ENCODE measurements around the gene RFX8. TPM values are rescaled to one million over a fixed set of nuclear protein-coding genes. Genes with fewer than 3 reads are reported as not detected.

RFX8 gene
- total and polyA plus RNA-seq, 2 donors, result 1.0 to 1.5 TPM

DNA sequence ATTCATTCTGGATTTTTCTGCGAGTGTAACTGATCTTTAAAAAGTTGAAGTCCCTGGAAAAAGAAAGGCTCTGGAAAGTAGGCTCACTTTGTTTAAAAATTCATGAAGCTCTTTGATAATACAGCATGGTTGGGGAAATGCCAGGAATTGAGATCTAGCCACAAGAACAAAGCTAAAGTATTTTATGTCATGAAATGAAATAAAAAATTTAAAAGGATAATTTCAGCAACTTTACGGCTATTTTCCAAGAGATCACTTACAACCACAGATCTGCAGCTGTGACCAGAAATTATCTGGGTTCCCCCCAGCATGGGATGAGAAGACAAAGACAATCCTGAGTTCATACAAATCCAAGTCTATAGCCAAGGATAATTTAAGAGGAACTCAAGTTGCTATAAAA lies 25.3 kb upstream of the RFX8 start:
- no peak for DNase-seq (ENCODE audit: low read depth in 6 of 9, low spot score in 9 of 9)
- Histone ChIP-seq H3K27ac (ENCODE audit: low read depth in 1 of 2, low read length in 1 of 2) (no peak overlapping the region), H3K36me3 (ENCODE audit: control insufficient read depth in 2 of 2, insufficient read depth in 2 of 2, low read length in 1 of 2) (no peaks in the 10 kb centered on the region), H3K4me1 (ENCODE audit: control insufficient read depth in 2 of 2, insufficient read depth in 2 of 2, low read length in 2 of 2) (peaks cover 6 to 13% of the 10 kb centered on the region in 2 donors), H3K9me3 (ENCODE audit: control insufficient read depth in 2 of 2, insufficient read depth in 1 of 2, low read length in 1 of 2) (no peaks in the 10 kb centered on the region), H3K27me3 (ENCODE audit: control insufficient read depth in 2 of 2, insufficient read depth in 1 of 2, low read length in 1 of 2) (no peaks in the 10 kb centered on the region), H3K4me3 (ENCODE audit: low read length in 2 of 2) (no peak overlapping the region)
- WGBS, result 81% methylated on average over 2 of the region's 2 CpGs

DNA sequence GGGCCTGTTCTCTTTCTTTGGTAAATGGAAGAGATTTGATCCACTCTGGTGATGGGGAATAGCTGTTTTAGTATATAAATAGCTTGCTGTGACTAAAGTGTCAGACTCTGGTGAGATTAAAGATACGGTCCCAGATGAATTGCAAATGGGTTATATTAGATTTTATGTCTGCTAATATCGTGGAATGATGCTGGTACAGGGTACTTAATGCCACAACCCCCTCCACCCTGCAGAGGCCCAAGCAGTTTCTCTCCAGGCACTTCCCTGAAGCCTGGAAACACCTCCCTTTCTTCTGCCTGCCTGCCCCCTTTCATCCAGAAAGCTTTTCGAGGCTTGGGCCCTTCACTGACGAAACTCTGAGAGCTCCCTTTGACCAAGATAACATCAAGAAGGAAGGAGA lies 21.4 kb upstream of the RFX8 start:
- H3K27me3 ChIP-seq (ENCODE audit: control insufficient read depth in 2 of 2, insufficient read depth in 1 of 2, low read length in 1 of 2), result no peaks in the 10 kb centered on the region
- no peak overlapping the region for H3K4me3 ChIP-seq (ENCODE audit: low read length in 2 of 2)
- H3K9me3 ChIP-seq (ENCODE audit: control insufficient read depth in 2 of 2, insufficient read depth in 1 of 2, low read length in 1 of 2), result no peaks in the 10 kb centered on the region
- no peak overlapping the region for H3K27ac ChIP-seq (ENCODE audit: low read depth in 1 of 2, low read length in 1 of 2)
- peaks cover 0 to 3% of the 10 kb centered on the region in 2 donors for H3K4me1 ChIP-seq (ENCODE audit: control insufficient read depth in 2 of 2, insufficient read depth in 2 of 2, low read length in 2 of 2)
- H3K36me3 ChIP-seq (ENCODE audit: control insufficient read depth in 2 of 2, insufficient read depth in 2 of 2, low read length in 1 of 2), result no peaks in the 10 kb centered on the region
- DNase-seq (ENCODE audit: low read depth in 6 of 9, low spot score in 9 of 9), result no peak
- 83% methylated on average over 4 of the region's 4 CpGs for WGBS

- WGBS, result 97% methylated on average over 6 of the region's 6 CpGs
Observed at GRCh38 chr2:101492936-101493473, 18.1 kb upstream of the RFX8 start.

DNA sequence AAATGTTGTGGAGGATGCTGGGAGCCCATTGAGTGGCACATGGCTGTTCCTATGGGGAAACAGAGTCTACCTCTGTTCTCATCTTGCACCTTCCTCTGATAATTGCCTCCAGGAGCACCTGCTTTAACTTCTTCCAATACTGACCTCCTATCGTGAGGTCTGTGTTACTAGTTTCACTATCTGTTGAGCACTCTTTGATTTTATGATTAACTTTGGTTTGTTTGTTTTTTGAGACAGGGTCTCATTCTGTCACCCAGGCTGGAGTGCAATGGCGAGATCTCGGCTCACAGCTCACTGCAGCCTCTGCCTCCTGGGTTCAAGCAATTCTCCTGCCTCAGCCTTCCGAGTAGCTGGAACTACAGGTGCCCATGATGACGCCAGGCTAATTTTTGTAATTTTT lies 12.1 kb upstream of the RFX8 start:
- no peak overlapping the region for H3K4me3 ChIP-seq (ENCODE audit: low read length in 2 of 2)
- H3K27me3 ChIP-seq (ENCODE audit: control insufficient read depth in 2 of 2, insufficient read depth in 1 of 2, low read length in 1 of 2), result no peaks in the 10 kb centered on the region
- H3K36me3 ChIP-seq (ENCODE audit: control insufficient read depth in 2 of 2, insufficient read depth in 2 of 2, low read length in 1 of 2), result no peaks in the 10 kb centered on the region
- no peaks in the 10 kb centered on the region for H3K9me3 ChIP-seq (ENCODE audit: control insufficient read depth in 2 of 2, insufficient read depth in 1 of 2, low read length in 1 of 2)
- WGBS, result 98% methylated on average over 5 of the region's 5 CpGs
- H3K4me1 ChIP-seq (ENCODE audit: control insufficient read depth in 2 of 2, insufficient read depth in 2 of 2, low read length in 2 of 2), result peaks cover 0 to 5% of the 10 kb centered on the region in 2 donors
- DNase-seq (ENCODE audit: low read depth in 6 of 9, low spot score in 9 of 9), result no peak
- H3K27ac ChIP-seq (ENCODE audit: low read depth in 1 of 2, low read length in 1 of 2), result no peak overlapping the region

More at GRCh38 chr2:101492936-101493473, 18.1 kb upstream of the RFX8 start:
- no peak overlapping the region for H3K27ac ChIP-seq (ENCODE audit: low read depth in 1 of 2, low read length in 1 of 2)
- H3K9me3 ChIP-seq (ENCODE audit: control insufficient read depth in 2 of 2, insufficient read depth in 1 of 2, low read length in 1 of 2), result no peaks in the 10 kb centered on the region
- H3K4me3 ChIP-seq (ENCODE audit: low read length in 2 of 2), result no peak overlapping the region
- H3K36me3 ChIP-seq (ENCODE audit: control insufficient read depth in 2 of 2, insufficient read depth in 2 of 2, low read length in 1 of 2), result no peaks in the 10 kb centered on the region
- no peak for DNase-seq (ENCODE audit: low read depth in 6 of 9, low spot score in 9 of 9)
- H3K27me3 ChIP-seq (ENCODE audit: control insufficient read depth in 2 of 2, insufficient read depth in 1 of 2, low read length in 1 of 2), result no peaks in the 10 kb centered on the region
- no peaks in the 10 kb centered on the region for H3K4me1 ChIP-seq (ENCODE audit: control insufficient read depth in 2 of 2, insufficient read depth in 2 of 2, low read length in 2 of 2)

DNA sequence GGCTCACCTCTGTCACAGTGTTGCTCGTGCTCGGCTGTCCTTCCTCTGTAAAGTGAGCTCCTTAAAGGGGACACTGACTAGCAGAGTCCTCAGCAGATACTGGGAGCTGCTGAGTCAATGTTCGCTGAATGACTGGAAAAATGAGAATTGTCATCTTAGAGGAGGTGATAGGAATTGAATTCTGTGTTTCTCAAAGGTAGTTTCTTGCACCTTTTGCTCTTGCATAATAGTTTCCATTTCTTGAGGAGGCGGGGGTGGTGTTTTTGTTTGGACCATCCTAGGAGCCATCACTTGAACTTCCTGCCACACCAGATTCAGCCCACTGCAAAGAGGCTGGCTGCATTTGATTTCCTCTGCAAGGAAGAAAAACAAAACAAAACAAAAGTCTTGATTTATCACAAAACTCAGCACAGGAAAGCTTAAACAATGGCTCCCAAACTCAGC lies 11.4 kb upstream of the RFX8 start:
- WGBS, result 88% methylated on average over 4 of the region's 4 CpGs

DNA sequence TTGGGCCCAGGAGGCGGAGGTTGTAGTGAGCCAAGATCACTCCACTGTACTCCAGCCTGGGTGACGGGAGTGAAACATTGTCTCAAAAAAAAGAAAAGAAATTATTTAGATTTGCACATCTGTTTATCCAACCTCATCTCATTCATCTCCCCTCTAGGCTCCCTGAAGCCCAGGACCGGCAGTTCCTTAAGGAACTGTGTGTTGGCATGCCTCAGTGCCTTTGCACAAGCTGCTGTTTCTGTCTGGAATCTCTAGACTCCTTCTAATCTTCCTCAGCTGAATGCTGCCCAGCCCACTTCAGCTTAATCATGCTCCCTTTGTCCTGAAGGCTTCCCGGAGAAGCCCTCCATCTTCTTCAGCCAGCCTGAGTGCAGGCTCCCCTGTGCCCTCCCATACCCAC lies 10.9 kb upstream of the RFX8 start:
- Histone ChIP-seq H3K4me3 (ENCODE audit: low read length in 2 of 2) (no peak overlapping the region), H3K9me3 (ENCODE audit: control insufficient read depth in 2 of 2, insufficient read depth in 1 of 2, low read length in 1 of 2) (no peaks in the 10 kb centered on the region), H3K36me3 (ENCODE audit: control insufficient read depth in 2 of 2, insufficient read depth in 2 of 2, low read length in 1 of 2) (no peaks in the 10 kb centered on the region), H3K27ac (ENCODE audit: low read depth in 1 of 2, low read length in 1 of 2) (no peak overlapping the region), H3K27me3 (ENCODE audit: control insufficient read depth in 2 of 2, insufficient read depth in 1 of 2, low read length in 1 of 2) (no peaks in the 10 kb centered on the region), H3K4me1 (ENCODE audit: control insufficient read depth in 2 of 2, insufficient read depth in 2 of 2, low read length in 2 of 2) (peaks cover 0 to 5% of the 10 kb centered on the region in 2 donors)
- DNase-seq (ENCODE audit: low read depth in 6 of 9, low spot score in 9 of 9), result no peak
- 95% methylated on average over 4 of the region's 4 CpGs for WGBS

More for the DNA sequence above, 11.4 kb upstream of the RFX8 start:
- peak in 1 of 9 donors; percentile 28 for DNase-seq (ENCODE audit: low read depth in 6 of 9, low spot score in 9 of 9)
- Histone ChIP-seq H3K27ac (ENCODE audit: low read depth in 1 of 2, low read length in 1 of 2) (no peak overlapping the region), H3K27me3 (ENCODE audit: control insufficient read depth in 2 of 2, insufficient read depth in 1 of 2, low read length in 1 of 2) (no peaks in the 10 kb centered on the region), H3K36me3 (ENCODE audit: control insufficient read depth in 2 of 2, insufficient read depth in 2 of 2, low read length in 1 of 2) (no peaks in the 10 kb centered on the region), H3K4me3 (ENCODE audit: low read length in 2 of 2) (no peak overlapping the region), H3K9me3 (ENCODE audit: control insufficient read depth in 2 of 2, insufficient read depth in 1 of 2, low read length in 1 of 2) (no peaks in the 10 kb centered on the region), H3K4me1 (ENCODE audit: control insufficient read depth in 2 of 2, insufficient read depth in 2 of 2, low read length in 2 of 2) (peaks cover 0 to 5% of the 10 kb centered on the region in 2 donors)

DNA sequence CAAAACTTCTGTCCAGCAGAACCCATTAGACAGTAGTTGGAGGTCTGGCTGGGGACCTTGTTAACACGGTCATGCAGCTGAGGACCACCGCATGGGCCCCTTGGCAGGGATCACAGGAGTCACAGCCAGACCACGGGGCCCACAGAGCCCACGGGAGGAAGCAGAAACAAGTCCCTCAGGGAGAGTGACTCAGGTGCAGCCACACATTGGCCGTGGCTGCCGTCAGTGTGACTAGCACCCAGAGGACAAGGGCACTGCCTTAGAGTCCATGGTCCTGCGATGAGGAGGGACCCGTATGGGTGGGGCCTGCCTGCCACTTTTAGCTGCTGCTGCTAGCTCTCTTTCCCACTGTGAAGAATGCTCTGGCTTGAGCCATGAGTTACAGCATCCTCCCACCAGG lies 5.9 kb upstream of the RFX8 start:
- DNase-seq (ENCODE audit: low read depth in 6 of 9, low spot score in 9 of 9), result no peak
- H3K36me3 ChIP-seq (ENCODE audit: control insufficient read depth in 2 of 2, insufficient read depth in 2 of 2, low read length in 1 of 2), result no peaks in the 10 kb centered on the region
- H3K27me3 ChIP-seq (ENCODE audit: control insufficient read depth in 2 of 2, insufficient read depth in 1 of 2, low read length in 1 of 2), result no peaks in the 10 kb centered on the region
- no peaks in the 10 kb centered on the region for H3K9me3 ChIP-seq (ENCODE audit: control insufficient read depth in 2 of 2, insufficient read depth in 1 of 2, low read length in 1 of 2)
- H3K4me1 ChIP-seq (ENCODE audit: control insufficient read depth in 2 of 2, insufficient read depth in 2 of 2, low read length in 2 of 2), result peaks cover 0 to 15% of the 10 kb centered on the region in 2 donors
- no peak overlapping the region for H3K27ac ChIP-seq (ENCODE audit: low read depth in 1 of 2, low read length in 1 of 2)
- WGBS, result 77% methylated on average over 8 of the region's 8 CpGs
- no peak overlapping the region for H3K4me3 ChIP-seq (ENCODE audit: low read length in 2 of 2)

DNA sequence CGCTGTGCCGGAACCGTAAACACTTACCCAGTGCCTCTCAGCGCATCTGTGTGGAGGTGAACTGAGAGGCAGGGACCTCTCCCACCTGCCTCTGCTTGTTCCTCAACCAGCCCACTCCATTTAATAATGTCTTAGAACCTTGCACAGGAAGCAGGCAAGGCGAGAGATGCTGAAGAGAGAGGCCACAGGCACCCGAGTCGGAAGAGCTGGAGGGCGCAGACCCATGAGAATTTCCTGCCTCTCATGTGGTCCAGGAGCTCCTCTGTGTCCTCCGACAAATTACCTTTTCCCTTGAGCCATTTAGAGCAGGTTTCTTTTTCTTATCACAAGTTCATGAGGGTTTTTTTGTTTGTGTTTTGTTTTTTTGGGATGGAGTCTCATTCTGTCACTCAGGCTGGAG lies 4.9 kb upstream of the RFX8 start:
- Histone ChIP-seq H3K4me3 (ENCODE audit: low read length in 2 of 2) (no peak overlapping the region), H3K36me3 (ENCODE audit: control insufficient read depth in 2 of 2, insufficient read depth in 2 of 2, low read length in 1 of 2) (no peaks in the 10 kb centered on the region), H3K4me1 (ENCODE audit: control insufficient read depth in 2 of 2, insufficient read depth in 2 of 2, low read length in 2 of 2) (peaks cover 0 to 22% of the 10 kb centered on the region in 2 donors), H3K27me3 (ENCODE audit: control insufficient read depth in 2 of 2, insufficient read depth in 1 of 2, low read length in 1 of 2) (peaks cover under 1 to 2% of the 10 kb centered on the region in 2 donors), H3K9me3 (ENCODE audit: control insufficient read depth in 2 of 2, insufficient read depth in 1 of 2, low read length in 1 of 2) (no peaks in the 10 kb centered on the region), H3K27ac (ENCODE audit: low read depth in 1 of 2, low read length in 1 of 2) (no peak overlapping the region)
- whole genome bisulfite sequencing, result 20% methylated on average over 9 of the region's 9 CpGs
- peak in 1 of 9 donors; percentile 34 for DNase-seq (ENCODE audit: low read depth in 6 of 9, low spot score in 9 of 9)

DNA sequence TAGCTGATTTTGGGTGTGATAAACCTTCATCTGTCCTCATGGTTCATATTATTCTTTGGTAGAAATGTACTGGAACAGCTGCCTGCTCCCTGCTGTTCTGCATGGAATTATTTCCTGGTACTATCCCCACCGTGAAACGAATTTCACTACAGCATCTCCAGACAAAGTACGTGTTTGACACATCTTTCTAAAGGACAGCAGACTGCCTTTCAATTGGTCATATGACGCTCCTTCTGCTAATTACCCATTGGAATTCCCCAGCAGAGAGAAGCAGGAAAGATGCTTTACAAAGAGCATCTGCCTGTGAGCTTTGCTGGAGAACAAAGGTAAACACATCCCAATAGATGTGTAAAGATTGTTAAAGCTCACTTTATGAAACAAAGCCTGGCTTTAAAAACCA lies 4.4 kb upstream of the RFX8 start:
- WGBS, result 90% methylated on average over 4 of the region's 4 CpGs

More for the DNA sequence above, 4.4 kb upstream of the RFX8 start:
- no peaks in the 10 kb centered on the region for H3K9me3 ChIP-seq (ENCODE audit: control insufficient read depth in 2 of 2, insufficient read depth in 1 of 2, low read length in 1 of 2)
- no peak for DNase-seq (ENCODE audit: low read depth in 6 of 9, low spot score in 9 of 9)
- no peaks in the 10 kb centered on the region for H3K36me3 ChIP-seq (ENCODE audit: control insufficient read depth in 2 of 2, insufficient read depth in 2 of 2, low read length in 1 of 2)
- no peak overlapping the region for H3K4me3 ChIP-seq (ENCODE audit: low read length in 2 of 2)
- H3K27me3 ChIP-seq (ENCODE audit: control insufficient read depth in 2 of 2, insufficient read depth in 1 of 2, low read length in 1 of 2), result peaks cover 3 to 6% of the 10 kb centered on the region in 2 donors
- peaks cover 2 to 26% of the 10 kb centered on the region in 2 donors for H3K4me1 ChIP-seq (ENCODE audit: control insufficient read depth in 2 of 2, insufficient read depth in 2 of 2, low read length in 2 of 2)
- H3K27ac ChIP-seq (ENCODE audit: low read depth in 1 of 2, low read length in 1 of 2), result no peak overlapping the region

Data from thymus (tissue), 11 donors.